Breast epithelium (tissue), 3 donors: ENCODE results near the gene CHST9.
A peak's percentile ranks its signal among the peaks of the same experiment; 100 is the strongest.

Source experiments
- POLR2A ChIP-seq: fragments of 450-650 bp; IDR thresholded peaks from one replicate; pipeline ENCODE4 v1.6.1; 2016; ENCODE audit warnings: antibody characterized with exemption, mild to moderate bottlenecking, moderate library complexity
- POLR2AphosphoS5 ChIP-seq, 3 donors: sonication (generic); formaldehyde crosslinking; IDR thresholded peaks; one replicate each; pipeline ENCODE4 v1.6.1; 2017; ENCODE audit warnings: antibody characterized with exemption in 3 of 3
- TF ChIP-seq, protein P1 (sequence below), 3 donors: fragments of 450-650 bp; IDR thresholded peaks; one replicate each; pipeline ENCODE4 v1.5.1; 2016 to 2017; ENCODE audit warnings: antibody characterized with exemption in 3 of 3, mild to moderate bottlenecking in 3 of 3, moderate library complexity in 3 of 3

DNA sequence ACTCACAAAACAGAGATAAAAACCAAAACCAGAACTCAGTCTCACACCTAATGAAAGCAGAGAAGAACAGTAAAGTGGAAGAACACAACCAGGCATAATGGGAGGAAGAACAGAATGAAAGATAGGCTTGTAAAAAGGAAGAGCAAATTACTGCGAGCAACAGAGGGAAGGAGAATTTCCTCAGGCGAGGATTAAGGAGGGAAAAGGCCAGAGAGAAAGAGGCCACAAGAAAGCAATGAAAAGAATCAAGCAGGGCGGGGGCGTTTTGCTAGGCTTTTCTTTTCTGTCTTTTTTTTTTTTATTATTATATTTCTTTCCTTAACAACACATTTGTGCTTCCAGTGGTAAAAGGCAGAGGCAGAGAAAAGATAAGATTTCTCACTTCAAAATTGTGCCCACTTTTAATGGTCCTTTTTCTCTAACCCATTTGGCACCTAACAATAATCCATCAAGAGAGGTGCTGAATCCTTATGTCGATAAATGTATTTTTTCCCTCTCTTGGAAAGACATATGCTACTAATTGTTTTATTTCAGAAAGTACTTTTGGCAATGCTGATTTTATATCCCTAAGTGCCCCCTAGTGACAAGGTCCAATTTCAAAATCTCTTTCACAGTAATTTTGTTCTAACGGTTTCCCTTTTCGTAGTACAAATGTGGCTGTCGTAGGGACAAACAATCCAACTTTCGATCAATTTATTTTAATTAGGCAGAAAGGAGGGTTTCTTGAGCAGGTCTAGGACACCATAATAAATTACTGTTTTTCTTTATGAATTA lies 180.9 kb downstream of the CHST9 start:
- no peak for TF ChIP-seq POLR2AphosphoS5 (IDR thresholded peaks at IDR 0.05)
- TF ChIP-seq, protein P1, sequence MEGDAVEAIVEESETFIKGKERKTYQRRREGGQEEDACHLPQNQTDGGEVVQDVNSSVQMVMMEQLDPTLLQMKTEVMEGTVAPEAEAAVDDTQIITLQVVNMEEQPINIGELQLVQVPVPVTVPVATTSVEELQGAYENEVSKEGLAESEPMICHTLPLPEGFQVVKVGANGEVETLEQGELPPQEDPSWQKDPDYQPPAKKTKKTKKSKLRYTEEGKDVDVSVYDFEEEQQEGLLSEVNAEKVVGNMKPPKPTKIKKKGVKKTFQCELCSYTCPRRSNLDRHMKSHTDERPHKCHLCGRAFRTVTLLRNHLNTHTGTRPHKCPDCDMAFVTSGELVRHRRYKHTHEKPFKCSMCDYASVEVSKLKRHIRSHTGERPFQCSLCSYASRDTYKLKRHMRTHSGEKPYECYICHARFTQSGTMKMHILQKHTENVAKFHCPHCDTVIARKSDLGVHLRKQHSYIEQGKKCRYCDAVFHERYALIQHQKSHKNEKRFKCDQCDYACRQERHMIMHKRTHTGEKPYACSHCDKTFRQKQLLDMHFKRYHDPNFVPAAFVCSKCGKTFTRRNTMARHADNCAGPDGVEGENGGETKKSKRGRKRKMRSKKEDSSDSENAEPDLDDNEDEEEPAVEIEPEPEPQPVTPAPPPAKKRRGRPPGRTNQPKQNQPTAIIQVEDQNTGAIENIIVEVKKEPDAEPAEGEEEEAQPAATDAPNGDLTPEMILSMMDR (IDR thresholded peaks at IDR 0.05) = peak in 2 of 3 donors; percentile 12 to 23
- no peak for TF ChIP-seq POLR2A
